ENCODE data around the gene OPRM1. TPM values are rescaled to one million over a fixed set of nuclear protein-coding genes. Genes with fewer than 3 reads are reported as not detected.

The OPRM1 gene
- total RNA-seq, 1 donor from 2014 or later = not detected

DNA sequence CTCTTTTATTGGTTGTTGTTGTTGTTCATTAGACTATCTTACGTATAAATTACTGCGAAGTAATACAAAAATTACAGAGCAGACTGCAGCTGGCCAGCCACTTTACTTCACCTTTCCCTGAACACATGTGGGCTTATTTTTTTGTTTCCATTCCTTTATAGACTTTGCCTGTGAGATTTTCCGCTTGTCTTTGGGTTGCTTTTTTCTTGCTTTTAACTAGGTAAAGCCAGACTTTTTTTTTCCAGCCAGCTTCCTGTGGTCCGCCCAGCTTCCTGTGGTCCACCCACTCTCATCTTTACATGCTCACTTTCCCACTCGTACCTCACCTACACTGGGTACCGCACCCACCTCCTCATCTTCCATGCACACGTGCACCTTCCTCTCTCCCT lies 238.6 kb downstream of the OPRM1 start:
- Histone ChIP-seq H3K27me3 (ENCODE audit: control insufficient read depth, insufficient read depth, low read length) (no peaks in the 10 kb centered on the region), H3K36me3 (ENCODE audit: control insufficient read depth, insufficient read depth, low read length) (no peaks in the 10 kb centered on the region), H3K4me3 (ENCODE audit: low read depth, low read length) (no peak overlapping the region)
- TF ChIP-seq, protein P1, sequence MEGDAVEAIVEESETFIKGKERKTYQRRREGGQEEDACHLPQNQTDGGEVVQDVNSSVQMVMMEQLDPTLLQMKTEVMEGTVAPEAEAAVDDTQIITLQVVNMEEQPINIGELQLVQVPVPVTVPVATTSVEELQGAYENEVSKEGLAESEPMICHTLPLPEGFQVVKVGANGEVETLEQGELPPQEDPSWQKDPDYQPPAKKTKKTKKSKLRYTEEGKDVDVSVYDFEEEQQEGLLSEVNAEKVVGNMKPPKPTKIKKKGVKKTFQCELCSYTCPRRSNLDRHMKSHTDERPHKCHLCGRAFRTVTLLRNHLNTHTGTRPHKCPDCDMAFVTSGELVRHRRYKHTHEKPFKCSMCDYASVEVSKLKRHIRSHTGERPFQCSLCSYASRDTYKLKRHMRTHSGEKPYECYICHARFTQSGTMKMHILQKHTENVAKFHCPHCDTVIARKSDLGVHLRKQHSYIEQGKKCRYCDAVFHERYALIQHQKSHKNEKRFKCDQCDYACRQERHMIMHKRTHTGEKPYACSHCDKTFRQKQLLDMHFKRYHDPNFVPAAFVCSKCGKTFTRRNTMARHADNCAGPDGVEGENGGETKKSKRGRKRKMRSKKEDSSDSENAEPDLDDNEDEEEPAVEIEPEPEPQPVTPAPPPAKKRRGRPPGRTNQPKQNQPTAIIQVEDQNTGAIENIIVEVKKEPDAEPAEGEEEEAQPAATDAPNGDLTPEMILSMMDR (IDR thresholded peaks at IDR 0.05; ENCODE audit: insufficient read depth, low read length, severe bottlenecking) = no peak
- DNase-seq (ENCODE audit: low read depth) = no peak
- no peak for FAIRE-seq

DNA sequence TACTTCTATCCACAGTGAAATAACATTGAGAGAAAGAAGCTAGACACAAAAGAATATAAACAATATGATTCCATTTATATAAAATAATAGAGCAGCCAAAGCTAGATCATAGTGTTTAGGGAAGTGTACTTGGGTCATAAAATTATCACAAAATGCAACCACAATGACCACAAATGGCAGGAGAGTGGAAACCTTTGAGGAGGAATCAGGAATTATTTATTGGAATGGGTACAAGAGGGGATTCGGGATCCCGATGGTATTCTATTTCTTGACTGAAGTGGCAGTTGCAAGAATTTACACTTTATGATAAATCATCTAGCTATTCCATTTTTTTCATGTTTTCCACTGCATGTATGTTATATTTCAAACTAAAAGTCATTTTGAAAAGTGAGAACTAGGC lies 241.5 kb downstream of the OPRM1 start:
- FAIRE-seq (no peak), DNase-seq (ENCODE audit: low read depth) (no peak)
- Histone ChIP-seq H3K4me3 (ENCODE audit: low read depth, low read length) (no peak overlapping the region), H3K36me3 (ENCODE audit: control insufficient read depth, insufficient read depth, low read length) (no peaks in the 10 kb centered on the region), H3K27me3 (ENCODE audit: control insufficient read depth, insufficient read depth, low read length) (no peaks in the 10 kb centered on the region)
- TF ChIP-seq, protein P1 (IDR thresholded peaks at IDR 0.05; ENCODE audit: insufficient read depth, low read length, severe bottlenecking) = no peak

DNA sequence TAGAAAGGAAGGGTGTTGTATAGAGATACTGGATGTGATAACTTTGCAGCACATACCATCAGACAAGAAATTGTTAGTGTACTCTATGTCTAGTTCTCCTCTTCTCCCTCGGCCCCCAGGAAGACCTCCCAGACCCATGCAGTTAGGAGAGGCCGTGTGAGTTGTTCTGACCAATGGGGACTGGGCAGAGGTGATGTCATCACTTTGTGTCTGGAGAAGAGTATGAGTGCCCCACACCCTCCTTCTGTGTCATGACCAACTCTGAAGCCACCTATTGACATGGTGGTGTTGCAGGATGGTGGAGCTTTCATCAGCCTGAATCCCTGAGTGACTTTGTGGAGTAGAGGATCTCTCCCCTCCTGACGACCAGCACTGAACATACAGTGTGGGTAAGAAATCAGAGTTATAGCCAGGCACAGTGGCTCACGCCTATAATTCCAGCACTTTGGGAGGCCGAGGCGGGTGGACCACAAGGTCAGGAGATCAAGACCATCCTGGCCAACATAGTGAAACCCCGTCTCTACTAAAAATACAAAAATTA lies 245.3 kb downstream of the OPRM1 start:
- DNase-seq (ENCODE audit: low read depth) (no peak), FAIRE-seq (no peak)
- no peak overlapping the region for H3K4me3 ChIP-seq (ENCODE audit: low read depth, low read length)
- H3K27me3 ChIP-seq (ENCODE audit: control insufficient read depth, insufficient read depth, low read length) = no peaks in the 10 kb centered on the region
- no peaks in the 10 kb centered on the region for H3K36me3 ChIP-seq (ENCODE audit: control insufficient read depth, insufficient read depth, low read length)
- TF ChIP-seq, protein P1 (IDR thresholded peaks at IDR 0.05; ENCODE audit: insufficient read depth, low read length, severe bottlenecking) = no peak

DNA sequence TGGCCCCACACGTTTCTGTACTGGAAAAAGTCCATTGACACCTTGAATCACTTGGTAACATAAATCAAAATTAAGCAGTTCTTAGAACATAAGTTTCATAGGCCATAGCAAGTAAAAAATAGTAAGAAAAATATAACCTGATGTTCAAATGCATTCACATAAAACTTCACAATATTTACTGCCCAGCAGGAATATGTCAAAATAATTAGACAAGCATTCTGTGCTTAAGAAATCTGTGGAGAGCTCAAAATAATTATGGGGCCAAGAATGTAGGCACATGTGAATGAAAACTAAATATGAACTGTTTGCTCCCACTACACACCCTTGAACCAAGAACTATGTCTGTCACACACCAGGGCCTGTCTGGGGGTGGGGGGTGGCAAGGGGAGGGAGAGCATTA lies 246.8 kb downstream of the OPRM1 start:
- Histone ChIP-seq H3K4me3 (ENCODE audit: low read depth, low read length) (no peak overlapping the region), H3K27me3 (ENCODE audit: control insufficient read depth, insufficient read depth, low read length) (no peaks in the 10 kb centered on the region), H3K36me3 (ENCODE audit: control insufficient read depth, insufficient read depth, low read length) (no peaks in the 10 kb centered on the region)
- no peak for DNase-seq (ENCODE audit: low read depth)
- TF ChIP-seq, protein P1 (IDR thresholded peaks at IDR 0.05; ENCODE audit: insufficient read depth, low read length, severe bottlenecking) = no peak
- no peak for FAIRE-seq

DNA sequence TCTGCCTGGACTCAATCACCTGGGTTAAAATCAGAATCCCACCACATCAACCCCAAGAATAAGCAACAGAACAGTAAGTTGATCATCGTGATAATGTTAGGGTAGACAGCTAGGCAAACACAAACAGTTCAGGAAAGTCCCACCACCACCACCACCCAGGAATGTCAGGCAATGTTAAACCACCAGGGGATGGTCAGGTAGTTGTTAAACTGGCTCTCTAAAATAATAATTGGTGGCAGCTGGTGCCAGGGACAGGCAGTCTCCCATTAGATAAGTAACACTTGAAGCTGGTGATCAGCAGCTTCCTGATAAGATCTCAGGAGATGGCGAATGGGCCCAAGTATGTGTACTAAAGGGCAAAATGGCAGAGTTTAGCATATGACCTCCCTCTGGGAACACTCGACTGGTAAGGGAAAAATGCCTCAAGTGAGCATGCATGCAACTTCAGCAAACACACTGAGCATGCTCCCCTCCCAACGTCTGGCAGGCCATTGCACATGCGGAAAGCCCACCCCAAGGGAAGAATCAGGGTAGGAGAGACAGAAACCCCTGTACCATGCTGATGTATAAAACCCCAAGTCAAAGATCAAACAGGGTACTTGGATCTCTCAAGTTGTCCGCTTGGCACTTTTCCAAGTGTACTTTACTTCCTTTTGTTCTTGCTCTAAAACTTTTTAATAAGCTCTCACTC lies 250.9 kb downstream of the OPRM1 start:
- DNase-seq (ENCODE audit: low read depth) (no peak), FAIRE-seq (no peak)
- TF ChIP-seq, protein P1 (IDR thresholded peaks at IDR 0.05; ENCODE audit: insufficient read depth, low read length, severe bottlenecking) = no peak
- H3K36me3 ChIP-seq (ENCODE audit: control insufficient read depth, insufficient read depth, low read length) = no peaks in the 10 kb centered on the region
- no peaks in the 10 kb centered on the region for H3K27me3 ChIP-seq (ENCODE audit: control insufficient read depth, insufficient read depth, low read length)
- no peak overlapping the region for H3K4me3 ChIP-seq (ENCODE audit: low read depth, low read length)

DNA sequence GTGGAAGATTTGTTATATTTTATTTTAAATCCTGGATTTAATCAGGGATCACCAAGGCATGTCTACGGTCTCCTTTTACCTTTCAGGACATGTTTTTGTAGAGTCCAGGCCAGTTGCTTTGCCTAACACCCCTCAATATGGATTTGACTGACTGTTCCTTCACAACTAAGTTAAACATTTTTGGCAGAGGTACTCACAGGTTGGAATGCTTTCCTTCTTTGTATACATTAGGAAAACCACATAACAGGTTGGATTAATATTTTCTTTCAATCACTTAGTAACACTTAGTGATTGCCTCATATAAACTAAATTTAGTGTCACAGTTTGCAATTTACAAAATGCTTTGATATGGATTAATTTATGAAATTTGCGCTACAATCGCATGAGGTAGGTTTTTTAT lies 253.0 kb downstream of the OPRM1 start:
- peak; percentile 82 for DNase-seq (ENCODE audit: low read depth)
- Histone ChIP-seq H3K27me3 (ENCODE audit: control insufficient read depth, insufficient read depth, low read length) (no peaks in the 10 kb centered on the region), H3K36me3 (ENCODE audit: control insufficient read depth, insufficient read depth, low read length) (no peaks in the 10 kb centered on the region), H3K4me3 (ENCODE audit: low read depth, low read length) (no peak overlapping the region)
- TF ChIP-seq, protein P1 (IDR thresholded peaks at IDR 0.05; ENCODE audit: insufficient read depth, low read length, severe bottlenecking) = no peak
- FAIRE-seq = no peak

Measured in bronchial epithelial cell (primary cell).